Measurements from ENCODE around the gene ZAR1L.

ZAR1L gene

DNA sequence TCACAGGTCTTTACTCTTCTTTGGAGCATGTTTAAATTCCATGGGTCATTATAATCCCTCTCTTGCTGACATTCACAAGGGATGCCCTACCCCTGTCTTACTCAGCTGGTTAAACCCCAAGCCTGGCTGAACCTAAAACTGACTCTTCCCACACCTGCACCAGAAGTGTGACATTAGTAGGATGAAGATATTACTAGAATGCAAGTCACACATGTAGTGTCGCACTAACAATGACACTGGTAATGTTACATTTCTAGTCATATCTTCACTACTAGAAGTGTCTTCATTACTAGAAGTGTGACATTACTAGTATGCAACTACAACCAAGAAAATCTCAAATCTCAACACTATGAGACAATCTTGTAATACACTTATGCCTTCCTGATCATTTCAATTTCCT, 14.2 kb downstream of the ZAR1L start:
- no peak for DNase-seq

- DNase-seq: no peak
These were observed 14.8 kb downstream of the ZAR1L start for GRCh38 chr13:32300406-32300805.

DNA sequence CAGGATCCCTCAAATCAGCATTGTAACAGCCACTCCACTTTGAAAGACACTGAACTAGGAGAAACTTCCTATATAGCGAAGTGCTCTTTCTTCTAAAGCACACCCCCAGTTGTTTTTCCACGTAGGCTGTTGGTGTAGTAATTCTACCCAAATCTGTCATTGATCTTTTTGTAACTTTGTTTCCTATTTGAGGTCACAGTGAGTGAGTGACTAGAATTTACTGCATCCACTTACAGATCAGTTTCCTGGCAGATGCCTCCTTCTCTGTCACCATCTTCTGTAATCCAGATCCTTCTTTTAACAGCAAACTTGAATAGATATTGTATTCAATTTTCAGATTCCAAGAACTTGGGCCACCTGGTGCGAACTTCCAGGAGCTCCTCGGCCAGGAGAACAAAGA, 15.3 kb downstream of the ZAR1L start:
- no peak for DNase-seq

GRCh38 chr13:32298695-32299094, 16.5 kb downstream of the ZAR1L start:
- DNase-seq: no peak

DNA sequence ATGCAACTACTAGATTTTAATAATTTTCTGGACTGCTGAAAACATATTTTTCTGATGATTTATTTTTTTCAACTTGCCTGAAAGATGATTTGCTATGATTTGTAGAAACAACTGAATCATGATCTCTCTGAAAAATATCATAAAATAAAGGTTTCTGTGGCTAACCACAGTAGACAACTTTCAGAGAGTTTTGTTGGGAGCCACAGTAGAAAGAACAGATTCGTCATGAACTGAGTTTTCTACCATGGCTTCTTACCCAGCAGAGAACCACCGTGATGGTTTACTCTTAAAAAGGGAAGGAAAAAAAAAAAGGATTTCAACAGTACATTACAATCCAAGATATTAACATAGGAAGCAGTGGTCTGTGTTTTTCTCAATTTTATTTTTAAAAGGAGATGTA, 18.0 kb downstream of the ZAR1L start:
- no peak for DNase-seq

- DNase-seq: no peak
These were observed 29.6 kb downstream of the ZAR1L start for GRCh38 chr13:32285633-32285965.

DNA sequence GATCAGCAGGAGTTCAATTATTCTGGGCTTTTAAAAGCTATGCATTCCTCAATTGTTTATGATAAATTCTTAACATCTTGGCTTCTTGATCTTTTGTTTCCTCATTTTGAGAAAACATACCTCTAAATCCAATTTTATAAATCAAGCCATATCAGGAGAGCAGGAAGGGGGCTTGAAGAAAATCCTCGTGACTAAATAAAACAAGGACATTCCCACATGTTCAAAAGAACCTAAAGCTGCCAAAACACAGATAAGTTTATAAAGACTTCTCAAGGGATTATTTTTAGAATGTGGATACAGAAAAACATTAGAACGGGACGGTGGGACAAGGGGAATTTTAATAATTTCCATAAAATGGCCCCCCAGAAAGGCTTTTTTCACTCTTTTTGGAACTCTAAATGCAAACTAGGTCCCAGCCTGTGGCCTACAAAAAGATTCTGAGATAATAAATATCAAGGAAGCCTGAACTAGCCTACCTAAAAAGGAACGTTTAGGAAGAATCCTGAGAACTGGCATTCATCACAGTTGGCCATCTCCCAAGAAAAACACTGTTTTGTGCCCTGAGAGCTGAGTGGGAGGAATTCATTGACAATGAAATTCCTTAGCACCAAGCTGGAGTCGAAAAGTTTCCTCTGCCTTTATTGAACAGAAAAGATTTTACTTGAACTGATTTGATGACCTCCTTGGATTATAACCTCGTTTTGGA, 30.1 kb downstream of the ZAR1L start:
- no peak for DNase-seq

DNA sequence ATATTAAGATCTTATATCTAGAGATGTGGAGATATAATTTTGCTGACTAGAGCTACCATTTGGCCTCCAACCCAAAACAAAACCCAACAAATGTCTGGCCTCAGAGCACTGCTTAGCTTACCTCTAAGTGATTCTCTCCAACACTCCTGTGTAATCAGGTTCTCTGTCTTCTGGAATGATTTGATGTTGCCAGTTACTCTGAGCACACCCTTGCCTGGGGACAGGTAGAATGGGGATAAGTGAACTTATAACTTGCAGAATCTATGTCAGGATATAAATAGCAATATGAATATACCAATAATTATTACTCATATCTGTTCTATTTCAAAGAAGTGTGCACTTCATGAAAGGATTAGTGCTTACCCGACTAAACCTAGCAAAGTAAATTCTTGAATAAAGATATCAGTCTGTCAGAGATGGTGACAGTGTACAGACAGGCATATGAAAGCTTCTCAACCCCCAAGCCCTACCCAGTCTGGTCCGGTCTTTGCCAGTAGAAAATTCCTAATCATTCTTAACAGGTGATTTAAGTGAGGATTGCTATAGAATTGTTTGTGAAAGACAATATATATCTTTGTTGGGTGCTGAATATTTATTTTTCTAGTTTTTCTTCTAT, 33.0 kb downstream of the ZAR1L start:
- DNase-seq: no peak

GRCh38 chr13:32281096-32281495, 34.1 kb downstream of the ZAR1L start:
- DNase-seq: no peak

DNA sequence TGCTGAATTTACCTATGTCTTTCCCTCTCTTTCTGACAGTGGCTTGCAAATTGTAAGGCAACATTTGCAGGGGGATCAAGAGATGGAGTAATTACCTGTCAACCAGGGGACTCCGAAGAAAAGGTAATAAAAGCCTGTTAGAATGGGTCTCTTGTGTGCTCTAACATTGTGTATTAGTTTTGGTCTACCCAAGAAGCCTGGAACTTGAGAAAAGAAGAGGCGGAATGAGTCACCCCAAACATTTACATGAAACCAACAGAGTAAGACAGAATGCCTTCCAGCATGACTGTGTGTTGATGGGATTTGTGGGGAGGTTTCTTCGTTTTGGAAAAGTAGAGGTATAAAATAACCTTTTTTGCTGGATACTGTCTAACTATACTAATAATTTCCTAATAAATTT, 36.7 kb downstream of the ZAR1L start:
- DNase-seq: no peak

DNA sequence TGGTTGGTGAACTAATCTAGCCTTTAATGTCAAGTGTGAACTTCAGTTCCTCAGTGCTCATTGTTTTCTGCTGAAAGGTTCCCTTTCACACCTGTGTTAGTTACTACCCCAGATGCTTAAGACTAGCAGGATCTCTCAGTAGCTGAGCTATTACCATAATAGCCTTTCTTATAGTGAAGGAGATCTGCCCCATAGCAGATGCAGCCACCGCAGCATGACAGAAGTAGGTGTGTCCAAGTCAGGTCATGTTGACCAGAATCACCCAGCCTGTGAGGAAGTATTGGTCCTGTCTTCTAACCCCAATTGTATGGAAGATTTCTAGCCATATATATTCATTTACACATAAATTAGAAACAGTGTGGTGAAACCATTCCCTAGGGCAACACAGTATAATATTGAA, 37.3 kb downstream of the ZAR1L start:
- no peak for DNase-seq

DNA sequence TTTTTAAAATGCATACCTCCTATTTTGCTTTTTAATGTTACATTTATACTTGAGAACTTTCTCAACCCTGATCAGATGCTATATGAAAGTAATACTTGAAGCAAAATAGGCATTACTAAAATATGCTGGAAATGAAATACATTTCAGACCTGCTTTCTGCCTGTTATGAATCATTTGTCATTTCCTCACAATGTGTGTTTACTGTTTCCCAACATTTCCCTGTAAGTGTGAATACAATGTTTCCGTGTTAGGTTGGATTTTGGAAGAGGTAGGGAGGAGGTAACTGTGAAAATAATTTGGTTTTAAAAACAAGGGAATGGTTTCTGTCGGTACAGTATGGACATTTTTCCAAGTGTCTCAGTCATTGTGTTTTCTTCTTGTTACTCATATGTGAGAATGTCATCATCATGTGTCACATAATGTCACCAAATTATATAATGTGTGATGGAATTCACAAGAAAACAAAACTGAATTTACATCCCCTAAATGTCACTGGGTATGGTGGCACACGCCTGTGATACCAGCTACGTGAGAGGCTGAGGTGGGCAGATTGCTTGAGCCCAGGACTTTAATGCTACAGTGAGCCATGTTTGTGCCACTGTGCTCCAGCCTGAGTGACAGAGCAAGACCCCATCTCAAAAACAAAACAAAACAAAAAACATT, 43.0 kb downstream of the ZAR1L start:
- no peak for DNase-seq

DNA sequence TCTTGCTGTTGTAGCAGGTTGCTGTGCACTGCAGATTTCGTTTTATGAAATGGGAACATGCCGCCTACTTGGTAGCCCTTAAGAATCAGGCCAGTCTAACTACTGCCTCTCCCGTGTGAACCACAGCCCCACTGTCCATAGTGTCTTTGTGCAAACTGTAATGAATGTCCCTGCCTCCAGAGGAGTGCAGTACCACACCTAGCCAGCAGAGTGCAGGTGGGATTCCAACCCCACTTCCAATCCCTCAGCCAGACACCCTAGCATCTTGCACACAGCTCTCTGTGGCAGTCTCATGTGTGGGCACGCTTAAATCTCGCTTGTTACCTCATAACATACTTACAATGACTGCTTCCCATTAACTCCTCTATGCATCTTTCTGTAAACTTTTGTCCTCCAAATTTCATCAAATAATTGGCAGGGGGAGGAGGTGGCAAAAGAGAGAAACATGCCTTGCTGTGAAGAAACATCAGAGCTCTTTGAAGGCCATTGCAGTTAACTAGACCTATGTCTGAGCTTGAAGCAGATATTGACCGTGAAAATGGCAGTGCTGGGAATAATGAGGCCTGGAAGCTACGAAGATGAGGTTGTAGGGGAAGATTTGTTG, 47.2 kb downstream of the ZAR1L start:
- DNase-seq: peak; percentile 73

GRCh38 chr13:32266130-32266529, 49.0 kb downstream of the ZAR1L start:
- DNase-seq: no peak

DNA sequence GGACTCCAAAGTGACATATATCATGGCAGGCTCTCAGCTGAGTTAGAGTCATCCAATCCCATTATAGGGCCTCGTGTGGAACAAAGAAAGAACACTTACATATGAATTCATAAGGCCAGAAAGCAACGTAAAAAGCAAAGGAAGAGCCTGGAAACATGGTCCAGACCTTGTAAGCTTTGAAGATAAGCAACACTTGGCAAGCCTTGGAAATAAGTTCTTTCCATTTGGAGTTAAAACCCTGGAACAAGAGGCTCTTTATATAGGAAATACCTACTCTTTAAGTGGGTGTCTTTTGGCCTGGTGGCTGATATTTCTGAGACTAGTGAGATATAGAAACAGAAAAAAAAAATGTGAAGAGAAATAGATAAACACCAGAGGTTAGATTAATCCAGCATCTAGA, 49.4 kb downstream of the ZAR1L start:
- DNase-seq: no peak

- no peak for DNase-seq
These were observed 50.8 kb downstream of the ZAR1L start for GRCh38 chr13:32264407-32264806.

DNA sequence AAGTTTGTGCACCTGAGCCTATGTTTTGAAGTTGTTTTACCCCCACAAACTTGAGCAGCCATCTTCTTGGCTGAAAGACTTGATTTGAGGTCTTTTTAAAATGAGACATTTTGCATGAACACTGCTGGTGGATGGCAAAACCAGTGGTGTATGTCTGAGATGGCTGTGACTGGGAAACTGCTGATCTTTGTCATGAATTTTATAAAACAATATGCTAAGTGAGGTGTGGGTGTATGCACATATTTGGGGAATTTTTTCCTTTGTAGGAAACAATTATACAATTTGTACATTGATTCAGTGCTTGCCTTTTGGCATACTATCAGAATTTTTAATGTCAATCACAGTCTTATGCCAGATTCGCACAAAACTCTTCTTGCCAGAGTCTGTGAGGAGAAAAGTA, 52.5 kb downstream of the ZAR1L start:
- no peak for DNase-seq

GRCh38 chr13:32262165-32262564, 53.0 kb downstream of the ZAR1L start:
- no peak for DNase-seq

- no peak for DNase-seq
These were observed 53.6 kb downstream of the ZAR1L start for GRCh38 chr13:32261567-32261966.

DNA sequence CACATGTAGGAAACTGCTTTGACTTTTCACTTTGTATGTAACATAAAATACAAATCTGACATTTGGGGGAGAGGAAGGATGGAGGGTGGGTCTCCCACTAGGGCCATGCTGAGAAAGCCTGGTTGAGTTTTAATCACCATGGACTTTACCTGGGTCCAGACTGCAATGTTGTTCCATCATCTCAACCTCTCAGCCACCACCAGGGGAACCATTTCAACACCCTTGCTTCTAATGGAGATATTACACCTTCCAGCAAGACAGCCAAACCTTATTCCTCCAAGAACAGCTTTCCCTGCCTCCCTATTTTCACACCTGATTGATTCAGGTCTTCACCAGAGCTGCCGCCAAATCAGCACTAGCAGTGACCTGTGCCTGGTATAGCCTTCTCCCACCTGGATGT, 56.0 kb downstream of the ZAR1L start:
- no peak for DNase-seq

DNA sequence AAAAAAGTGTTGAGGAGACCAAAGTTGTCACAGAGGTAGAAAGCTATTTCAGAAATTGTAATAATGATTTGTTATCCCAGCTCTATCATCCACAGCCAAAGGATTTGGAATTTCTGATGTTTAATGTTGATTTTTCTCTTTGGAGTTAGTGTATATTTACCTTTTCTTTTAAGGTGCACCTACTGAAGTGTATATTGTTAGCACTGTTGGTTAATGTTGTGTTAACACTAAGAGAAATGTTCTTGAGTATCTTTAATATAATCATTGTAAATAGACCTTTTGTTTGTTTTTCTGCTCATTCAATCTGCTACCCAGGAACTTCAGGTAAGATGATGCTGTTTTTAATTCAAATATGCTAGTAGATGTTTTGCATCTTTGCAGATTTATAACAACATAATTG, 57.5 kb downstream of the ZAR1L start:
- no peak for DNase-seq

DNA sequence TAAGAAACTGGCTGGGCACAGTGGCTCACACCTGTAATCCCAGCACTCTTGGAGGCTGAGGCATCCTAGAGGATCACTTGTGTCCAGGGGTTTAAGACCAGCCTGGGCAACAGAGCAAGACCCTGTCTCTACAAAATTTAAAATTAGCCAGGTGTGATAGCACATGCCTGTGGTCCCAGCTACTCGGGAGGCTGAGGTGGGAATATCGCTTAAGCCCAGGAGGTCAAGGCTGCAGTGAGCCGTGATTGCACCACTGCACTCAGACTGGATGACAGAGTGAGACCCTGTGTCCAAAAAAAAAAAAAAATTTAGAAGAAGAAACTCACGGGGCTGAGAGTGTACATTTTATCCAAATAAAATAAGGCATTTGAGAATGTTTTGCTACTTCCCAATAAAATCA, 58.9 kb downstream of the ZAR1L start:
- DNase-seq: no peak

- no peak for DNase-seq
These were observed 59.4 kb downstream of the ZAR1L start for GRCh38 chr13:32255724-32256109.
